Measurements from ENCODE around the gene CUL9. TPM values are rescaled to one million over a fixed set of nuclear protein-coding genes. Genes with fewer than 3 reads are reported as not detected.

Gene CUL9
- polyA plus RNA-seq, 1 donor from 2014 or later: 65.0 TPM

DNA sequence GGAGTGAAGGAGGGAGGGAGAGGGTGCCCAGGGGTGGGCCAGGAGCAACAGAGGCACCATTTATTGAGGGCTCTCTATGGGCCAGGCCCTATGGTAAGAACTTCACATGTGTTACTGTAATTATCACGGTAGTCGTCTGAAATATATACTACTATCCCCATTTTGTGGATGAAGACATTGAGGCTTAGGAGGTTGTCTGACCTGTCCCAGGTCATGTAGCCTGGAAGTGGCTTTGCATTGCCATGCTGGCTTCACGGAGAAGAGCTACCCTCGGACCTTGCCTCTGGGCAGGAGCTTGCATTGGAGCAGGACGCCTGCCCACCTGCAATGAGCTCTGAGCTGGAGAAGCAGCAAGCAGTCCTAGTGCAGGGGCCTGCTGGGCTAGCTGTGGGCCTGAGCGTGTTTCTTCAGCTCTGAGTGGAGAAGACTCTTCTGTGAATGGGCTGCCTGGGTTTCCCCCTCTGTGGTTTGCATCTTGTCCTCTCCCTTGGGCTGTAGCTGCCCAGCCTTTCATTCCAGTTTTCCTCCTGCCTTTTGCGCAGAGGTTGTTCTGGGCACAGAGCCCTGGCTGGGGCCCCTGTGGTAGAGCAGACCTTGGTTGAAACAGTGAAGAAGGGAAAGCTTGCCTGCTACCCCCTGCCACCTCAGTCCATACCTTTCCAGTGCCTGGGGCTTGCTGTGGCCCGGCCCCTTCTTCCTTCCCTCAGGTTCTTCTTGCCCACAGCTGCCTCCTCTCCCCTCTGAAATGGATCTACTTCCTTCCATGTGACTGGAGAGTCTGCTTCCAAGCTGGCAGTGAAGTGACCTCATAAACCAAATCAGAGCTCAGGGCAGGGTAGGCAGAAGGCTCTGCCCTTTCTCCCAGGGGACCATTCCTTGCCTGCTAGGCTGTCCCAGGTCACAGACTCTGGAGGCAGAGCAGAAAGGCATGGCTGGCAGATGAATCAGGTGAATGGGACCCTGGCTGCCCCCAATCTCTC, 35.0 kb upstream of the CUL9 start:
- H4K20me1 ChIP-seq (ENCODE audit: insufficient read depth): no peaks in the 10 kb centered on the region
- H3K36me3 ChIP-seq (ENCODE audit: insufficient read depth, low read length): no peaks in the 10 kb centered on the region
- no peak overlapping the region for H3K27ac ChIP-seq (ENCODE audit: low read length)
- H3K9me2 ChIP-seq (ENCODE audit: insufficient read depth, low read length): no peaks in the 10 kb centered on the region
- H3K4me2 ChIP-seq (ENCODE audit: low read length): no peak overlapping the region
- no peak overlapping the region for H2AFZ ChIP-seq (ENCODE audit: low read depth, low read length)
- H3K9ac ChIP-seq (ENCODE audit: low read length): no peak overlapping the region
- no peak for TF ChIP-seq TAF1 (IDR thresholded peaks at IDR 0.05; ENCODE audit: low read depth)
- TF ChIP-seq RAD21 (conservative IDR thresholded peaks at IDR 0.05): no peak
- TF ChIP-seq MXI1 (conservative IDR thresholded peaks at IDR 0.05; ENCODE audit: poor library complexity, severe bottlenecking): no peak
- TF ChIP-seq, protein P1, sequence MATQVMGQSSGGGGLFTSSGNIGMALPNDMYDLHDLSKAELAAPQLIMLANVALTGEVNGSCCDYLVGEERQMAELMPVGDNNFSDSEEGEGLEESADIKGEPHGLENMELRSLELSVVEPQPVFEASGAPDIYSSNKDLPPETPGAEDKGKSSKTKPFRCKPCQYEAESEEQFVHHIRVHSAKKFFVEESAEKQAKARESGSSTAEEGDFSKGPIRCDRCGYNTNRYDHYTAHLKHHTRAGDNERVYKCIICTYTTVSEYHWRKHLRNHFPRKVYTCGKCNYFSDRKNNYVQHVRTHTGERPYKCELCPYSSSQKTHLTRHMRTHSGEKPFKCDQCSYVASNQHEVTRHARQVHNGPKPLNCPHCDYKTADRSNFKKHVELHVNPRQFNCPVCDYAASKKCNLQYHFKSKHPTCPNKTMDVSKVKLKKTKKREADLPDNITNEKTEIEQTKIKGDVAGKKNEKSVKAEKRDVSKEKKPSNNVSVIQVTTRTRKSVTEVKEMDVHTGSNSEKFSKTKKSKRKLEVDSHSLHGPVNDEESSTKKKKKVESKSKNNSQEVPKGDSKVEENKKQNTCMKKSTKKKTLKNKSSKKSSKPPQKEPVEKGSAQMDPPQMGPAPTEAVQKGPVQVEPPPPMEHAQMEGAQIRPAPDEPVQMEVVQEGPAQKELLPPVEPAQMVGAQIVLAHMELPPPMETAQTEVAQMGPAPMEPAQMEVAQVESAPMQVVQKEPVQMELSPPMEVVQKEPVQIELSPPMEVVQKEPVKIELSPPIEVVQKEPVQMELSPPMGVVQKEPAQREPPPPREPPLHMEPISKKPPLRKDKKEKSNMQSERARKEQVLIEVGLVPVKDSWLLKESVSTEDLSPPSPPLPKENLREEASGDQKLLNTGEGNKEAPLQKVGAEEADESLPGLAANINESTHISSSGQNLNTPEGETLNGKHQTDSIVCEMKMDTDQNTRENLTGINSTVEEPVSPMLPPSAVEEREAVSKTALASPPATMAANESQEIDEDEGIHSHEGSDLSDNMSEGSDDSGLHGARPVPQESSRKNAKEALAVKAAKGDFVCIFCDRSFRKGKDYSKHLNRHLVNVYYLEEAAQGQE (IDR thresholded peaks at IDR 0.05; ENCODE audit: borderline replicate concordance): no peak
- TF ChIP-seq EP300 (conservative IDR thresholded peaks at IDR 0.05; ENCODE audit: poor library complexity, severe bottlenecking): no peak
- no peak for TF ChIP-seq CTCF (IDR thresholded peaks at IDR 0.05; ENCODE audit: poor library complexity, severe bottlenecking)
- no peak for TF ChIP-seq SMC3 (conservative IDR thresholded peaks at IDR 0.05; ENCODE audit: poor library complexity)
- no peak for TF ChIP-seq POLR2AphosphoS5 (IDR thresholded peaks at IDR 0.05)
- TF ChIP-seq EZH2 (IDR thresholded peaks at IDR 0.05; ENCODE audit: borderline replicate concordance, insufficient read depth, low read length, poor library complexity, severe bottlenecking): no peak
- H3F3A ChIP-seq (ENCODE audit: insufficient read depth, low read length, poor library complexity, severe bottlenecking): no peaks in the 10 kb centered on the region
- no peaks in the 10 kb centered on the region for H3K9me3 ChIP-seq (ENCODE audit: low read length)
- no peaks in the 10 kb centered on the region for H3K79me2 ChIP-seq (replicated peaks; ENCODE audit: insufficient read depth, low read length)
- no peaks in the 10 kb centered on the region for H3K27me3 ChIP-seq (ENCODE audit: insufficient read depth, low read depth, low read length)
- H3K4me3 ChIP-seq (ENCODE audit: low read length): no peak overlapping the region

- Histone ChIP-seq H2AFZ (ENCODE audit: low read depth, low read length) (no peak overlapping the region), H3K9me2 (ENCODE audit: insufficient read depth, low read length) (no peaks in the 10 kb centered on the region), H3K4me3 (ENCODE audit: low read length) (no peak overlapping the region), H3K27ac (ENCODE audit: low read length) (no peak overlapping the region), H3K9ac (ENCODE audit: low read length) (no peak overlapping the region), H3K36me3 (ENCODE audit: insufficient read depth, low read length) (no peaks in the 10 kb centered on the region), H3K4me2 (ENCODE audit: low read length) (no peak overlapping the region), H3F3A (ENCODE audit: insufficient read depth, low read length, poor library complexity, severe bottlenecking) (no peaks in the 10 kb centered on the region), H3K9me3 (ENCODE audit: low read length) (no peaks in the 10 kb centered on the region), H3K27me3 (ENCODE audit: insufficient read depth, low read depth, low read length) (no peaks in the 10 kb centered on the region), H3K79me2 (replicated peaks; ENCODE audit: insufficient read depth, low read length) (no peaks in the 10 kb centered on the region), H4K20me1 (ENCODE audit: insufficient read depth) (no peaks in the 10 kb centered on the region)
- TF ChIP-seq RAD21 (conservative IDR thresholded peaks at IDR 0.05) (no peak), SMC3 (conservative IDR thresholded peaks at IDR 0.05; ENCODE audit: poor library complexity) (no peak), MXI1 (conservative IDR thresholded peaks at IDR 0.05; ENCODE audit: poor library complexity, severe bottlenecking) (no peak), POLR2AphosphoS5 (IDR thresholded peaks at IDR 0.05) (no peak), CTCF (IDR thresholded peaks at IDR 0.05; ENCODE audit: poor library complexity, severe bottlenecking) (no peak), EZH2 (IDR thresholded peaks at IDR 0.05; ENCODE audit: borderline replicate concordance, insufficient read depth, low read length, poor library complexity, severe bottlenecking) (no peak), EP300 (conservative IDR thresholded peaks at IDR 0.05; ENCODE audit: poor library complexity, severe bottlenecking) (no peak), TAF1 (IDR thresholded peaks at IDR 0.05; ENCODE audit: low read depth) (no peak)
- TF ChIP-seq, protein P1 (IDR thresholded peaks at IDR 0.05; ENCODE audit: borderline replicate concordance): no peak
These were observed 34.1 kb upstream of the CUL9 start for GRCh38 chr6:43147691-43148477.
